Thoracic aorta (tissue), 2 donors: ENCODE measurements around the gene IRF2BPL. TPM values are rescaled to one million over a fixed set of nuclear protein-coding genes. Genes with fewer than 3 reads are reported as not detected.

Experiments used
- ATAC-seq: fragments of 150-250 bp; one replicate; pipeline ENCODE4 v1.8.0; 2017; ENCODE audit warnings: low read depth; ENCODE audit not compliant: insufficient number of reproducible peaks, low FRiP score
- DNase-seq: peaks from one replicate; pipeline ENCODE4 v3.0.0-alpha.2; 2020; ENCODE audit warnings: low spot score
- H3K27ac ChIP-seq, 2 donors: fragments of 200-600 bp; sonication (generic); 1 replicate in 1 of 2; 2 replicates in 1 of 2; pipeline ENCODE4 v1.5.1; 2016; ENCODE audit warnings: mild to moderate bottlenecking in 2 of 2, moderate library complexity in 2 of 2
- H3K27me3 ChIP-seq: fragments of 200-600 bp; sonication (generic); replicated peaks from 2 replicates; pipeline ENCODE4 v1.6.0; 2016; ENCODE audit warnings: mild to moderate bottlenecking; ENCODE audit not compliant: insufficient read depth
- H3K36me3 ChIP-seq: fragments of 200-600 bp; sonication (generic); one replicate; pipeline ENCODE4 v1.5.1; 2016
- H3K4me1 ChIP-seq, 2 donors: fragments of 200-600 bp; sonication (generic); 1 replicate in 1 of 2; 2 replicates in 1 of 2; pipeline versions ENCODE4 v1.5.1 to v1.6.0; 2016; ENCODE audit warnings: low read depth in 2 of 2, mild to moderate bottlenecking in 1 of 2; ENCODE audit not compliant: control insufficient read depth in 1 of 2
- H3K4me3 ChIP-seq: fragments of 200-600 bp; sonication (generic); 2 replicates; pipeline ENCODE4 v1.5.1; 2016; ENCODE audit warnings: mild to moderate bottlenecking
- H3K9me3 ChIP-seq: fragments of 200-600 bp; sonication (generic); 2 replicates; pipeline ENCODE4 v1.5.1; 2016
- CTCF ChIP-seq: fragments of 200-600 bp; sonication (generic); IDR thresholded peaks from one replicate; pipeline ENCODE4 v1.5.1; 2019; ENCODE audit warnings: antibody characterized with exemption
- total RNA-seq, 2 donors: library from RNA; depleted of rRNA; stranded (reverse); fragments of >200 nt; gene quantifications; one replicate each; pipeline versions ENCODE4 v1.1.0 to v1.2.3, GENCODE V29; 2016

IRF2BPL gene
- total RNA-seq, 2 donors from 2014 or later, result 49.6 to 69.7 TPM

GRCh38 chr14:77041881-77042545 is 13.5 kb upstream of the IRF2BPL start:
- peak overlapping the region; percentile 88 to 94 for H3K27ac ChIP-seq
- TF ChIP-seq CTCF, result no peak
- H3K4me1 ChIP-seq, result peaks cover 81 to 88% of the 10 kb centered on the region in 2 donors
- no peaks in the 10 kb centered on the region for H3K27me3 ChIP-seq
- peak; percentile 70 for DNase-seq
- no peaks in the 10 kb centered on the region for H3K9me3 ChIP-seq
- H3K4me3 ChIP-seq, result peak overlapping the region; percentile 41
- H3K36me3 ChIP-seq, result no peaks in the 10 kb centered on the region
- ATAC-seq, result peak; percentile 32

GRCh38 chr14:77040741-77041653 is 12.5 kb upstream of the IRF2BPL start:
- Histone ChIP-seq H3K4me1 (peaks cover 82 to 93% of the 10 kb centered on the region in 2 donors), H3K9me3 (no peaks in the 10 kb centered on the region), H3K27me3 (no peaks in the 10 kb centered on the region), H3K36me3 (no peaks in the 10 kb centered on the region), H3K4me3 (peak overlapping the region; percentile 68), H3K27ac (peak overlapping the region; percentile 88 to 94)
- no peak for TF ChIP-seq CTCF
- DNase-seq, result no peak
- peak; percentile 32 for ATAC-seq

GRCh38 chr14:77040059-77040740 is 11.7 kb upstream of the IRF2BPL start:
- Histone ChIP-seq H3K36me3 (no peaks in the 10 kb centered on the region), H3K27ac (peak overlapping the region; percentile 88 to 94), H3K4me3 (peak overlapping the region; percentile 68), H3K4me1 (peaks cover 74 to 85% of the 10 kb centered on the region in 2 donors), H3K27me3 (no peaks in the 10 kb centered on the region), H3K9me3 (no peaks in the 10 kb centered on the region)
- TF ChIP-seq CTCF, result no peak
- DNase-seq (peak; percentile 92), ATAC-seq (peak; percentile 62)

- no peaks in the 10 kb centered on the region for H3K27me3 ChIP-seq
- H3K27ac ChIP-seq, result peak overlapping the region; percentile 88 to 94
- TF ChIP-seq CTCF, result no peak
- no peak for ATAC-seq
- H3K9me3 ChIP-seq, result no peaks in the 10 kb centered on the region
- H3K4me3 ChIP-seq, result peak overlapping the region; percentile 68
- no peak for DNase-seq
- H3K36me3 ChIP-seq, result no peaks in the 10 kb centered on the region
- peaks cover 69 to 81% of the 10 kb centered on the region in 2 donors for H3K4me1 ChIP-seq
These were observed 11.0 kb upstream of the IRF2BPL start for GRCh38 chr14:77039285-77040058.
